Upper lobe of left lung (tissue), 6 donors: ENCODE results near the gene CLEC4M. TPM values are rescaled to one million over a fixed set of nuclear protein-coding genes. Genes with fewer than 3 reads are reported as not detected.

Experiments
- ATAC-seq, 2 donors: fragments of 200-7000 bp; cut with Tn5 transposase; one replicate each; pipeline ENCODE4 v1.9.1; 2022; ENCODE audit warnings: mild to moderate bottlenecking in 2 of 2, moderate library complexity in 2 of 2; ENCODE audit not compliant: low FRiP score in 2 of 2
- DNase-seq, 2 donors: peaks; one replicate each; pipeline ENCODE4 v3.0.0-alpha.2; 2019 to 2020
- H3K27ac ChIP-seq, 4 donors: fragments of 200-600 bp; sonication (generic); one replicate each; pipeline ENCODE4 v1.5.1; 2016 to 2019
- H3K27me3 ChIP-seq, 4 donors: fragments of 200-600 bp; sonication (generic); one replicate each; pipeline ENCODE4 v1.5.1; 2017 to 2019
- H3K36me3 ChIP-seq, 4 donors: fragments of 200-600 bp; sonication (generic); one replicate each; pipeline ENCODE4 v1.5.1; 2016 to 2019
- H3K4me1 ChIP-seq, 4 donors: fragments of 200-600 bp; sonication (generic); one replicate each; pipeline ENCODE4 v1.5.1; 2018 to 2019
- H3K4me3 ChIP-seq, 4 donors: fragments of 200-600 bp; sonication (generic); one replicate each; pipeline ENCODE4 v1.5.1; 2017 to 2019; ENCODE audit warnings: mild to moderate bottlenecking in 2 of 4, moderate library complexity in 1 of 4
- H3K9me3 ChIP-seq, 4 donors: fragments of 200-600 bp; sonication (generic); one replicate each; pipeline ENCODE4 v1.5.1; 2018 to 2019
- CTCF ChIP-seq, 6 experiments: fragments of 450-650 bp in 4 of 6; fragments of 200-600 bp in 2 of 6; sonication (generic) in 2 of 6; IDR thresholded peaks; one replicate each; pipeline ENCODE4 v1.5.1; 2016 to 2019; ENCODE audit warnings: antibody characterized with exemption in 6 of 6
- EP300 ChIP-seq, 4 donors: sonication (generic); formaldehyde crosslinking; IDR thresholded peaks; one replicate each; pipeline ENCODE4 v1.5.1; 2017; ENCODE audit warnings: antibody characterized with exemption in 4 of 4, control low read depth in 2 of 4
- POLR2A ChIP-seq, 4 donors: fragments of 450-650 bp; IDR thresholded peaks; one replicate each; pipeline ENCODE4 v1.5.1; 2016 to 2017; ENCODE audit warnings: antibody characterized with exemption in 4 of 4, mild to moderate bottlenecking in 2 of 4
- POLR2AphosphoS5 ChIP-seq, 2 donors: sonication (generic); formaldehyde crosslinking; IDR thresholded peaks; one replicate each; pipeline ENCODE4 v1.5.1; 2017; ENCODE audit warnings: antibody characterized with exemption in 2 of 2
- WGBS, 2 donors: methylation state at CpG; one replicate each; pipeline ENCODE4 v1.1.5; 2017 to 2018; 5-methylcytosine and 5-hydroxymethylcytosine counted together
- total RNA-seq, 6 donors: library from RNA; depleted of rRNA in 4 of 6; stranded (reverse); fragments of >200 nt in 4 of 6; gene quantifications; one replicate each; pipeline versions ENCODE4 v1.1.0 to v1.2.1, GENCODE V29; 2016 to 2021
- donor health status: DM: no; HTN: no; CAD: no; lungs with moderate emphysema.
- donor health status: DM: no; HTN: yes; CAD: no; lungs with severe emphysema.

The CLEC4M gene
- total RNA-seq, 6 donors from 2014 or later, result 0.86 to 7.4 (median 3.1) TPM; not detected in 1

GRCh38 chr19:7772752-7773291, 9.8 kb downstream of the CLEC4M start:
- ATAC-seq, result no peak
- no peak for DNase-seq
- 36 to 45% methylated on average over 8 of the region's 8 CpGs for WGBS, 2 donors
- H3K36me3 ChIP-seq, result no peaks in the 10 kb centered on the region
- no peak overlapping the region for H3K27ac ChIP-seq
- no peaks in the 10 kb centered on the region for H3K9me3 ChIP-seq
- no peak overlapping the region for H3K4me3 ChIP-seq
- TF ChIP-seq POLR2AphosphoS5 (IDR thresholded peaks at IDR 0.05) (no peak), CTCF (IDR thresholded peaks at IDR 0.05) (no peak), POLR2A (IDR thresholded peaks at IDR 0.05) (no peak), EP300 (IDR thresholded peaks at IDR 0.05) (no peak)
- peaks cover 0 to 16% (median 3%) of the 10 kb centered on the region in 4 donors for H3K4me1 ChIP-seq
- no peaks in the 10 kb centered on the region for H3K27me3 ChIP-seq

GRCh38 chr19:7773841-7774240, 10.8 kb downstream of the CLEC4M start:
- no peak overlapping the region for H3K4me3 ChIP-seq
- DNase-seq, result no peak
- WGBS, 2 donors, result 77 to 78% methylated on average over 9 of the region's 9 CpGs
- TF ChIP-seq CTCF (IDR thresholded peaks at IDR 0.05) (no peak), POLR2AphosphoS5 (IDR thresholded peaks at IDR 0.05) (no peak), EP300 (IDR thresholded peaks at IDR 0.05) (no peak), POLR2A (IDR thresholded peaks at IDR 0.05) (no peak)
- ATAC-seq, result no peak
- no peaks in the 10 kb centered on the region for H3K36me3 ChIP-seq
- H3K27me3 ChIP-seq, result no peaks in the 10 kb centered on the region
- peaks cover 0 to 16% (median 3%) of the 10 kb centered on the region in 4 donors for H3K4me1 ChIP-seq
- H3K9me3 ChIP-seq, result no peaks in the 10 kb centered on the region
- no peak overlapping the region for H3K27ac ChIP-seq

- no peak for ATAC-seq
- Histone ChIP-seq H3K27ac (no peak overlapping the region), H3K9me3 (no peaks in the 10 kb centered on the region), H3K27me3 (no peaks in the 10 kb centered on the region), H3K4me1 (peaks cover 0 to 16% (median 3%) of the 10 kb centered on the region in 4 donors), H3K36me3 (no peaks in the 10 kb centered on the region), H3K4me3 (no peak overlapping the region)
- TF ChIP-seq POLR2AphosphoS5 (IDR thresholded peaks at IDR 0.05), result no peak
- no peak for TF ChIP-seq POLR2A (IDR thresholded peaks at IDR 0.05)
- no peak for TF ChIP-seq CTCF (IDR thresholded peaks at IDR 0.05)
- TF ChIP-seq EP300 (IDR thresholded peaks at IDR 0.05), result no peak
- WGBS, 2 donors, result 90% methylated on average over 9 of the region's 9 CpGs
- DNase-seq, result no peak
Measured at GRCh38 chr19:7775761-7776160, 12.7 kb downstream of the CLEC4M start.

GRCh38 chr19:7778081-7778480, 15.0 kb downstream of the CLEC4M start:
- TF ChIP-seq CTCF (IDR thresholded peaks at IDR 0.05) (no peak), POLR2A (IDR thresholded peaks at IDR 0.05) (no peak), EP300 (IDR thresholded peaks at IDR 0.05) (no peak), POLR2AphosphoS5 (IDR thresholded peaks at IDR 0.05) (no peak)
- DNase-seq, result no peak

More at GRCh38 chr19:7778081-7778480, 15.0 kb downstream of the CLEC4M start:
- Histone ChIP-seq H3K4me3 (no peak overlapping the region), H3K4me1 (no peaks in the 10 kb centered on the region), H3K9me3 (no peaks in the 10 kb centered on the region), H3K27me3 (no peaks in the 10 kb centered on the region), H3K27ac (no peak overlapping the region), H3K36me3 (no peaks in the 10 kb centered on the region)
- peak in 1 of 2 donors; percentile 26 for ATAC-seq
- 61 to 71% methylated on average over 4 to 5 of the region's 5 CpGs for WGBS, 2 donors
